ENCODE data around the gene SCUBE1.

DNA sequence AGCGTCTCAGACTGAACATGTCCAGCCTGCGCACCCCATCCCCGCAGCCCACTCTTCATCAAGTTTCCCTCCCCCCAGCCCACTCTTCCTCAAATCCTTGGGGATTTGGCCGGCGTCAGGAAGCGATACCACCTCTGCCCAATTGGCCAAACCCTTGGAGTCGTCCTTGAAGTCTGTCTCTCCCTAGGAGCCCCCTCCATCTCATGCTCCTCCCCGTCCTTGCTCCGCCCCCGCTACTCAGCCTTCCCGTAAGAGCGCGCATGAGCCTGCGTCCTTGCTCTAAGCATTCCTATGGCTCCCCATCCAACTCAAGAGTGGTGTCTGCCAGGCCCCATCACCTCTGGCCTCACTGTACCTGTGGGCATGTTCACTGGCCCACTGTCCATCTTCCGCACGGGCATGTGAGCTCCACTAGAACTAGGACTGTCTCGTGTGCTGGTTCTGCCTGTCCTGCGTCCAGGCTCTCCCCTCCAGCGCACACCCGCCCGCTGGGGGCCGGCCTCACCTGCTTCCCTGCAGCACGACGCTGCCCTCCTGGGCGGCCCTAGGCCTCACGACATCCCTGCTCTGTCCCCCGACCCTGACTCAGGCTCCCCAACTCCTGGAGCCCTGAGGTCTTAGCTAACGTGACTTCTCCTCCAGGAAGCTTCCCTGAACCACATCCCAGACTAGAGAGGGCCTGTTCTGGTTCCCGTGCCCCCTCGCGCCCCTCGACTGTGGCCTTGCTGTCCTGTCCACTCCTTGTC, 125.7 kb downstream of the SCUBE1 start:
- TF ChIP-seq, protein P1, sequence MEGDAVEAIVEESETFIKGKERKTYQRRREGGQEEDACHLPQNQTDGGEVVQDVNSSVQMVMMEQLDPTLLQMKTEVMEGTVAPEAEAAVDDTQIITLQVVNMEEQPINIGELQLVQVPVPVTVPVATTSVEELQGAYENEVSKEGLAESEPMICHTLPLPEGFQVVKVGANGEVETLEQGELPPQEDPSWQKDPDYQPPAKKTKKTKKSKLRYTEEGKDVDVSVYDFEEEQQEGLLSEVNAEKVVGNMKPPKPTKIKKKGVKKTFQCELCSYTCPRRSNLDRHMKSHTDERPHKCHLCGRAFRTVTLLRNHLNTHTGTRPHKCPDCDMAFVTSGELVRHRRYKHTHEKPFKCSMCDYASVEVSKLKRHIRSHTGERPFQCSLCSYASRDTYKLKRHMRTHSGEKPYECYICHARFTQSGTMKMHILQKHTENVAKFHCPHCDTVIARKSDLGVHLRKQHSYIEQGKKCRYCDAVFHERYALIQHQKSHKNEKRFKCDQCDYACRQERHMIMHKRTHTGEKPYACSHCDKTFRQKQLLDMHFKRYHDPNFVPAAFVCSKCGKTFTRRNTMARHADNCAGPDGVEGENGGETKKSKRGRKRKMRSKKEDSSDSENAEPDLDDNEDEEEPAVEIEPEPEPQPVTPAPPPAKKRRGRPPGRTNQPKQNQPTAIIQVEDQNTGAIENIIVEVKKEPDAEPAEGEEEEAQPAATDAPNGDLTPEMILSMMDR (IDR thresholded peaks at IDR 0.05): no peak
- no peak for TF ChIP-seq POLR2AphosphoS5 (IDR thresholded peaks at IDR 0.05)
- no peak for TF ChIP-seq POLR2A (IDR thresholded peaks at IDR 0.05)
